ENCODE measurements around the gene IGFBP5.
A peak's percentile ranks its signal among the peaks of the same experiment; 100 is the strongest.

IGFBP5 gene

DNA sequence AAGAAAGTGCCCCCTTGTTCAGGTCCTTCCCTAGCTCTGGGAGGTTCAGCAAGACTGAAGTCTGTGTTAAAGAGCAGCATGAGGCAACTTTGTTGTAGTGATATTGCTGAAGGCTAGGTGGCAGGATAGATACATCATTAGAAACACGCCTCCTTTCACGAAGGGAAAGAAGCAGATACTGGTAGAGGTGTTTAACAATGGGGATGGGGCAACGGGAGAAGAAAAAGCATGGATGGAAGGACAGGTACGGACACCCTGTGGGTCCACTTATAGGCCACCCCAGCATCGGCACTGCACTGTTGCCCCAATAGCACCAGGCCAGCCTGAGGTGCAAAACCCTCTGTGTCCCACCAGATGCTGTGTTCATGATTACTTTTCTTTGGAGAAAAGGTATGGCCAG is 3.5 kb upstream of the IGFBP5 start:
- H3K9me3 ChIP-seq (ENCODE audit: control insufficient read depth, low read length) = no peaks in the 10 kb centered on the region

DNA sequence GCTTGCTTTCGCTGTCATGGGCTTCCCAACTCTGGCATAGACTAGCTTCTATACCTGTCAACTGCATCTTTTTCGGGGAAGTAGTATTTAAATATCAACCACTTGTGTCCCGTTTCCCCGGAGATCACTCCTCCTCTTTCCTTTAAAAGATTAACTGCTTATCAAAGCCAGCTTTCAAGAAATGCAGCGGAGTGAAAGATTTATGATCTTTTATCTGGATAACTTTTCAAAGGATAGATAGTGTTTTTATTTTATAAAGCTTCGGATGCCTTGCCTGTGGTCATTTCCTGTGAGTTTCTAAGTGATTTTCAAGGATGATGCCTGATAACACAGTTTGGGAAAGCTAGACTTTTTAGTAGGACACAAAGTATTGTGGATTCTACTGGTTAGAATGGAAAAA is 2.9 kb upstream of the IGFBP5 start:
- Histone ChIP-seq H3K4me1 (ENCODE audit: control insufficient read depth, insufficient read depth, low read length, poor library complexity, severe bottlenecking) (peaks cover 14% of the 10 kb centered on the region), H3K9me3 (ENCODE audit: control insufficient read depth, low read length) (no peaks in the 10 kb centered on the region), H3K4me3 (ENCODE audit: insufficient read depth, low read depth, low read length, poor library complexity, severe bottlenecking) (no peak overlapping the region), H3K27me3 (replicated peaks; ENCODE audit: control insufficient read depth, insufficient read depth, low read length, poor library complexity, severe bottlenecking) (peaks cover 31% of the 10 kb centered on the region), H3K36me3 (ENCODE audit: control insufficient read depth, insufficient read depth, low read length) (no peaks in the 10 kb centered on the region), H3K27ac (ENCODE audit: insufficient read depth, low read length, poor library complexity, severe bottlenecking) (no peak overlapping the region)
- no peak for DNase-seq

More for the DNA sequence above, 3.5 kb upstream of the IGFBP5 start:
- no peak overlapping the region for H3K27ac ChIP-seq (ENCODE audit: insufficient read depth, low read length, poor library complexity, severe bottlenecking)
- peaks cover 12% of the 10 kb centered on the region for H3K4me1 ChIP-seq (ENCODE audit: control insufficient read depth, insufficient read depth, low read length, poor library complexity, severe bottlenecking)
- no peak for DNase-seq
- H3K36me3 ChIP-seq (ENCODE audit: control insufficient read depth, insufficient read depth, low read length) = no peaks in the 10 kb centered on the region
- H3K27me3 ChIP-seq (replicated peaks; ENCODE audit: control insufficient read depth, insufficient read depth, low read length, poor library complexity, severe bottlenecking) = peaks cover 25% of the 10 kb centered on the region
- H3K4me3 ChIP-seq (ENCODE audit: insufficient read depth, low read depth, low read length, poor library complexity, severe bottlenecking) = no peak overlapping the region

DNA sequence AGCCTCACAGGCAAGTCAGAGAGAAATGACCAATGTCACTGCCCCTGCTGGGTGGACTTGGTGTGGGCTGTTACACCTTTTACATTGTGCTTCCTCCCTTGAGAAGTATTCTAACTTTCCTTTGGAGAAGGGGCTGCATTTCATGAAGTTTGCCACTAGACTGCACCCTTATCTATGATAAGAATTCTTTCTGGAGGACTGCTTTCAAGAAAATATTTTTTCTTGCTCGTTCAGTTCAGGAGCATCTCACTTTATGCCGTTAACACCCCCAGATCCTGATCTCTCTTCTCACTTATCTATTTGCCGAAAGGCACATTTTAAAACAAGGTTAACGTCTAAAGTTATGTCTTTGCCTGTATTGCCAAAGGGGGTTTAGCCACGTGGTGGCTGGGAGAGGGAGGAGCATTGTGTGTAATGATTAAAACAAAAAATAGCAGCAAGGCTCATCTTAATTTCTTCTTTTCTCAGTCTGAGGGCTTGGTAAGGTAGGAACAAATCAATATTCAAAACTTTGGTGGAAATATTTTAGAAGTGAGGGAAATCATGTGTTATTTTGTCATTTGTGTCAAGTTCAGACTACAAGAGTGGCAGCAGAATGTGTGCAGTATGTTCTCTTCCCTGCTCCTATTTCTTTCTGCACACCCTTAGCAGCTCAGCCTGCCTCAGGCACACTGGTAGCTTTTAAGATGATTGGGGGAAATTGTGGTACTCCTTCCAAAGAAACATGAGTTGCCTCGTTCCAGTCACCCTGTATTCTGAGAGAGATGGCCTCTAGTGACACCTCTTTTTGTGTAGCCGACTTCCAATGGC is 1.6 kb upstream of the IGFBP5 start:
- no peak overlapping the region for H3K4me3 ChIP-seq (ENCODE audit: insufficient read depth, low read depth, low read length, poor library complexity, severe bottlenecking)
- DNase-seq = no peak
- peaks cover 22% of the 10 kb centered on the region for H3K4me1 ChIP-seq (ENCODE audit: control insufficient read depth, insufficient read depth, low read length, poor library complexity, severe bottlenecking)
- peaks cover 41% of the 10 kb centered on the region for H3K27me3 ChIP-seq (replicated peaks; ENCODE audit: control insufficient read depth, insufficient read depth, low read length, poor library complexity, severe bottlenecking)
- H3K27ac ChIP-seq (ENCODE audit: insufficient read depth, low read length, poor library complexity, severe bottlenecking) = no peak overlapping the region
- no peaks in the 10 kb centered on the region for H3K9me3 ChIP-seq (ENCODE audit: control insufficient read depth, low read length)
- no peaks in the 10 kb centered on the region for H3K36me3 ChIP-seq (ENCODE audit: control insufficient read depth, insufficient read depth, low read length)

DNA sequence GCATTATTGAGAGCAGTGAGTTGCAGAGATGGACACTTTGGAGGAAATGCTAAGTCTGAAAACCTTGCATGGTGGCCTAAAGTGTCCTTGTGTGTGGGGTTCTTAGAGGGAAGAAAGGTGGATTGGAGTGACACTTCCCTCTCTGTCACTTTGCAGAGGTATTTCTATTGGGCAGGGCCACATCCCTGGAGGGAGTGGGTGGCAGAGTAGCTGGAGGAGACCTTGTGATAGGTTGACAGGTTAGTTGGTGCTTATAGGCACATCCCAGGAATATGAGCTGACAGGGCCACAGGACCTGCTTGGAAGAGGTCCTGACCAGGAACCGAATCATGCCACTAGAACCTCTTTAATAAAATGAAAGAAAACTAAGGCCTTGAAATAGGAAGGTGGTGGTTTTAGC is 972 bp upstream of the IGFBP5 start:
- Histone ChIP-seq H3K9me3 (ENCODE audit: control insufficient read depth, low read length) (no peaks in the 10 kb centered on the region), H3K4me1 (ENCODE audit: control insufficient read depth, insufficient read depth, low read length, poor library complexity, severe bottlenecking) (peaks cover 27% of the 10 kb centered on the region), H3K36me3 (ENCODE audit: control insufficient read depth, insufficient read depth, low read length) (no peaks in the 10 kb centered on the region), H3K4me3 (ENCODE audit: insufficient read depth, low read depth, low read length, poor library complexity, severe bottlenecking) (no peak overlapping the region), H3K27me3 (replicated peaks; ENCODE audit: control insufficient read depth, insufficient read depth, low read length, poor library complexity, severe bottlenecking) (peaks cover 41% of the 10 kb centered on the region), H3K27ac (ENCODE audit: insufficient read depth, low read length, poor library complexity, severe bottlenecking) (no peak overlapping the region)
- no peak for DNase-seq

DNA sequence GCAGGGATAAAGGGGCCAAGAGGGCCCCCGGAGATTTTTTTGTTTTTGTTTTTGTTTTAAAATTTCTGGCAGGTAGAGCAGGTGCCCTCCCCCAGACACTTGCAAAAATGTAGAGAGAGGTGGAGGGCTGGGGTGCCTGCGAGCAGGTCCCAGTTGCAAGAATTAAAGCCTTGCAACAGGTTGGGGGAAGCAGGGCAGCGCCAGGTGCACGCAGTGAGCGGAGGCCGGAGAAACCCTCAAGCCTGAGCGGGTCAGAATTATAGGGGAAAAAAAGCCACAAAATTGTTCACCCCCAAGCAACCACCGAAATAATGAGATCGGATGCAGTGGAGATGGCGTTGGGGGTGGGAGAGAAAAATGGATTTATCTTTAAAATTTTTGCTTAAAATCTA is 527 bp downstream of the IGFBP5 start:
- Histone ChIP-seq H3K36me3 (ENCODE audit: control insufficient read depth, insufficient read depth, low read length) (no peaks in the 10 kb centered on the region), H3K9me3 (ENCODE audit: control insufficient read depth, low read length) (no peaks in the 10 kb centered on the region), H3K27me3 (replicated peaks; ENCODE audit: control insufficient read depth, insufficient read depth, low read length, poor library complexity, severe bottlenecking) (peaks cover 41% of the 10 kb centered on the region), H3K4me3 (ENCODE audit: insufficient read depth, low read depth, low read length, poor library complexity, severe bottlenecking) (no peak overlapping the region), H3K4me1 (ENCODE audit: control insufficient read depth, insufficient read depth, low read length, poor library complexity, severe bottlenecking) (peaks cover 31% of the 10 kb centered on the region), H3K27ac (ENCODE audit: insufficient read depth, low read length, poor library complexity, severe bottlenecking) (no peak overlapping the region)
- no peak for DNase-seq

DNA sequence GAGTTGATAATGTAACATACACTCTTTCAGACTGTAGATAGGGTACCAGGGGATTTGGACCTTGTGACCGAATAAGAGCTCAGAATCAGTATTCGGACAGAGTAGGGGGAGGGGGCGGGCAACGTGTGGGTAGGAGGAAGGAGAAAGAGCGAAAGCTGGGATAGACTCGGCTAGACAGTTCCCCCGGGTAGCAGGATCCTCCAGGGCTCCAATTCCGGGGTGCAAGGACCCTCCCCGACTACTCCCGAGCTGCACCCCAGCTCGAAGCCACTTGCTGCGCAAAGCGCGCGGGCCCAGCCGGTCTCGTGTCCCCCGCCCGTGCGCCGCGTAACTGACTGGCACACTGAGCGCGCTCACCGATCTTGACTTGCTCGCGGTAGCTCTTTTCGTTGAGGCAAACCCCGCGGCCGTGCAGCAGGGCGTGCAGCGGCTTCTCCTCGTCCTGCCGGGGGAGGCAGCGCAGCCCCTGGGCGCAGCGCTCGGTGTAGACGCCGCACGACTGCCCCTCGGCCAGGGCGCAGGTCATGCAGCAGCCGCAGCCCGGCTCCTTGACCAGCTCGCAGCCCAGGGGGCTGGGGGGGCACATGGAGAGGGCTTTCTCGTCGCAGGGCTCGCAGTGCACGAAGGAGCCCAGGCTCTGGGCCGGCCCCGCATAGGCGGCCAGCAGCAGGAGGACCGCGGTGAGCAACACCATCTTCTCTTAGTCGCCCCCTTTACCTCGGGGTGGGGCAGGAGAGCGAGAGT is 1.1 kb downstream of the IGFBP5 start:
- Histone ChIP-seq H3K4me1 (ENCODE audit: control insufficient read depth, insufficient read depth, low read length, poor library complexity, severe bottlenecking) (peaks cover 31% of the 10 kb centered on the region), H3K4me3 (ENCODE audit: insufficient read depth, low read depth, low read length, poor library complexity, severe bottlenecking) (peak overlapping the region; percentile 31), H3K9me3 (ENCODE audit: control insufficient read depth, low read length) (no peaks in the 10 kb centered on the region), H3K36me3 (ENCODE audit: control insufficient read depth, insufficient read depth, low read length) (no peaks in the 10 kb centered on the region), H3K27ac (ENCODE audit: insufficient read depth, low read length, poor library complexity, severe bottlenecking) (no peak overlapping the region), H3K27me3 (replicated peaks; ENCODE audit: control insufficient read depth, insufficient read depth, low read length, poor library complexity, severe bottlenecking) (peaks cover 41% of the 10 kb centered on the region)
- DNase-seq = no peak

DNA sequence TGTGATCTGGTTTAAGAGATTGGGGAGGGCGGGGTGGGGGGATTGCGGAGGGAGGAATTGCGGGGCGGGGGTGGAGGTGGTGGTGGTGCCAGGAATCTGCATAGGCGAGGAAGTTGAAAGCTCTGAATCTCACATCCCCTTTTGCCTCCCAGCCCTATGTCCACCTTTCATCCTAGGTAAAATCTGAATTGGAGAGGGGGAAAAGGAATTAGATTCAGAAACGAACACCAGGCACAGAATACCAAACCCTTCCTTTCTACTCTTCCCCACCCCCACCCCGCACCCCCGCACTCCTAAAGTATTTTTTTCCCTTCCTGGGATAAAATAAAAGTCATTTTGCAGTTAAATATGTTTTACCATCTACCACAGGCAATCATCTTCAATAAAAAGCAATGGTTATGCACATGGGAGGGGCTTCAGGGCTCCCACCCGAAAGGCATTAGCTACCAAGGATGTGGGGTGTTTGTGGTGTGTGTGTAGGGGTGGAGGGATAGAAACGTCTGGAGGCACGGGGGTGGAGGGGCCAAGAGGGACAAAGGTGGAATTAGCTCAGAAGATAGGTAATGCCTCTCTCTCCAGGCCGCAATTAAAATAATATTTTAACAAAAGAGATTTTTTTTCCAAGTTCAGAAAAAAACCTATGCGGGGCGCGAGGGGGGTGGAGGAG is 1.8 kb downstream of the IGFBP5 start:
- Histone ChIP-seq H3K27me3 (replicated peaks; ENCODE audit: control insufficient read depth, insufficient read depth, low read length, poor library complexity, severe bottlenecking) (peaks cover 37% of the 10 kb centered on the region), H3K27ac (ENCODE audit: insufficient read depth, low read length, poor library complexity, severe bottlenecking) (no peak overlapping the region), H3K4me1 (ENCODE audit: control insufficient read depth, insufficient read depth, low read length, poor library complexity, severe bottlenecking) (peaks cover 31% of the 10 kb centered on the region), H3K9me3 (ENCODE audit: control insufficient read depth, low read length) (no peaks in the 10 kb centered on the region), H3K36me3 (ENCODE audit: control insufficient read depth, insufficient read depth, low read length) (no peaks in the 10 kb centered on the region), H3K4me3 (ENCODE audit: insufficient read depth, low read depth, low read length, poor library complexity, severe bottlenecking) (peak overlapping the region; percentile 48)
- DNase-seq = no peak

DNA sequence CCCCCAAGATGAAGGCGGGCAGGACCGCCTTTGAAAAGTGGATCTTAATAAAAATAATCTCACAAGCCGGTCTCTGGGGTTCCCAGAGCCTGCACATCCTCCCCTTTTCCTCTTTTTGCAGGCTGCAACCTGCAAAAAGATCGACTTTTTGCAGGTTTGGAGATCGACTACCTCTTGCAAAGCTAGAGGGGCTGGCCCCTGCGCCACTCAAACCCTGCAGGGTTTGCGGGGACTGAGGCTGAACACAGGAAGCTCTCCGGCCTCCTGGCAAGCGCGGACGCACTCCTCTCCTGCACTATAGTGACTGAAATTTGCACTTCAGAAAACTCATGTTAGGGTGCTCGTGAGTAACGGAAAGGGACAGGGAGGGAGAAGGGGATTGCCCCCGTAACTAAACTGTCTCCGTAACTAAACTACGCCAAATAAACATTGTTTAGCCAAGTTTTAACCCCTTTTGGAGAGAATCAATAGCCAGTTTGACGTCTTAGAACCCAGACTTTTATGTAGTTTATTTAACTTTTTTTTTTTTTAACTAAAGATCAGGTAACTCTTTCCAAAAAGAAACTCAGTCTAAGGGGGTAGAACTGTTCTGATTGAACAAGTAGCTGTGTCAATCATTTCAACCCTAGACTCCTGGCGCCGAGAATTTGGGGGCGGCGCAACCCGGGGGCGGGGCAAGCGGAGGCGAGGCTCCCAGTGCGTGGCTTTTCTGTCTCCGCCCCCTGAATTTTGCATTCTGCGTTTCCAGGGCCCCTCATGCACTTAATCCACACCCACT is 2.5 kb downstream of the IGFBP5 start:
- Histone ChIP-seq H3K36me3 (ENCODE audit: control insufficient read depth, insufficient read depth, low read length) (no peaks in the 10 kb centered on the region), H3K4me3 (ENCODE audit: insufficient read depth, low read depth, low read length, poor library complexity, severe bottlenecking) (peak overlapping the region; percentile 48), H3K9me3 (ENCODE audit: control insufficient read depth, low read length) (no peaks in the 10 kb centered on the region), H3K4me1 (ENCODE audit: control insufficient read depth, insufficient read depth, low read length, poor library complexity, severe bottlenecking) (peaks cover 31% of the 10 kb centered on the region), H3K27ac (ENCODE audit: insufficient read depth, low read length, poor library complexity, severe bottlenecking) (no peak overlapping the region), H3K27me3 (replicated peaks; ENCODE audit: control insufficient read depth, insufficient read depth, low read length, poor library complexity, severe bottlenecking) (peaks cover 35% of the 10 kb centered on the region)
- no peak for DNase-seq

DNA sequence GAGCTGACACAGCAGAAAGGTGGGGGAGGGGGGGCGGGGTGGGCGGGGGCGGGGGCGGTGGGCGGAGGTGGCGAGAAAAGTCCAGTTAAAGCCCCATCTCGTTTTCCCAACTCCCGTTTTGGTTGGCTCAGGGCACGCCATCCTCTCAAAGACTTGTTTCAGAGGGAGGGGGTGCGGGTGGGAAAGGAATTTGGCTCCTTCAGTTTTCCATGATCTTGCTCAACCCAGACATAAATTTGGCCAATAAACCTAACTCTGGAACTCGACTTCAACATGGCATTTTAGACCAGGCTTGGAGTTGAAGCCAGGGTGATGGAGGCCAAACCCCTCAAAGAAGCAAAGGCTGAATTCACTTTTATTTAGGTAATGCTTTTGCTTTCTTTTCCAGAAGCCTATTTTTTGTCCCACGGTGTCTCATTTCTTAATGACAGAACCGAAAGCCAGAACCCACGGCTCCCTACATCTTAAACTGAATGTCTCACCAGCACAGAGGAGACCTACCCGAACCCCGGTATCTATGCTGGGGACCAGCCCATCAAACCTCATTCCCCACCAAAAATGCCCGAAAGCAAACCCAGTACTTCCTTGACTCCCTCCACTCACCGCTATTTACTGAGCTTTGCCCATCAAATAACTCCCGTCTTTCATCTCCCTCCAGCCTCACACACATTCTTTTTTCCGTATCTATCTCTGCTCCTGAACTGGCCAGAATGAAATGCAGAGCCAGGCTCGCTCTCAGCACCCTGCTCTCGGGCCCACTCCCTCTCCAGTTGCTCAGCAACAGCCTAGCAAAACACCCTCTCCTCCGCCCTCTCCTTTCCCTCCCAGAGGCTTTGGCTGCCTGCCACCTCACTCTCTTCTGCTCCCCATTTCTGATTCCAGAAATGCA is 4.3 kb downstream of the IGFBP5 start:
- DNase-seq = no peak
- H3K4me3 ChIP-seq (ENCODE audit: insufficient read depth, low read depth, low read length, poor library complexity, severe bottlenecking) = no peak overlapping the region
- H3K27ac ChIP-seq (ENCODE audit: insufficient read depth, low read length, poor library complexity, severe bottlenecking) = no peak overlapping the region
- H3K9me3 ChIP-seq (ENCODE audit: control insufficient read depth, low read length) = no peaks in the 10 kb centered on the region
- H3K4me1 ChIP-seq (ENCODE audit: control insufficient read depth, insufficient read depth, low read length, poor library complexity, severe bottlenecking) = peaks cover 31% of the 10 kb centered on the region
- no peaks in the 10 kb centered on the region for H3K36me3 ChIP-seq (ENCODE audit: control insufficient read depth, insufficient read depth, low read length)
- peaks cover 34% of the 10 kb centered on the region for H3K27me3 ChIP-seq (replicated peaks; ENCODE audit: control insufficient read depth, insufficient read depth, low read length, poor library complexity, severe bottlenecking)

Data from effector memory CD4-positive, alpha-beta T cell (primary cell).